Lower leg skin (tissue), 3 donors: ENCODE measurements around the gene NTM.

Experiments used
- POLR2A ChIP-seq, 2 donors: fragments of 450-650 bp; IDR thresholded peaks; one replicate each; pipeline ENCODE4 v1.6.1; 2016 to 2017; ENCODE audit warnings: antibody characterized with exemption in 2 of 2, mild to moderate bottlenecking in 1 of 2, moderate library complexity in 1 of 2
- TF ChIP-seq, protein P1 (sequence below), 3 donors: fragments of 450-650 bp; IDR thresholded peaks; one replicate each; pipeline ENCODE4 v1.5.1; 2016; ENCODE audit warnings: antibody characterized with exemption in 3 of 3, mild to moderate bottlenecking in 3 of 3, moderate library complexity in 2 of 3

DNA sequence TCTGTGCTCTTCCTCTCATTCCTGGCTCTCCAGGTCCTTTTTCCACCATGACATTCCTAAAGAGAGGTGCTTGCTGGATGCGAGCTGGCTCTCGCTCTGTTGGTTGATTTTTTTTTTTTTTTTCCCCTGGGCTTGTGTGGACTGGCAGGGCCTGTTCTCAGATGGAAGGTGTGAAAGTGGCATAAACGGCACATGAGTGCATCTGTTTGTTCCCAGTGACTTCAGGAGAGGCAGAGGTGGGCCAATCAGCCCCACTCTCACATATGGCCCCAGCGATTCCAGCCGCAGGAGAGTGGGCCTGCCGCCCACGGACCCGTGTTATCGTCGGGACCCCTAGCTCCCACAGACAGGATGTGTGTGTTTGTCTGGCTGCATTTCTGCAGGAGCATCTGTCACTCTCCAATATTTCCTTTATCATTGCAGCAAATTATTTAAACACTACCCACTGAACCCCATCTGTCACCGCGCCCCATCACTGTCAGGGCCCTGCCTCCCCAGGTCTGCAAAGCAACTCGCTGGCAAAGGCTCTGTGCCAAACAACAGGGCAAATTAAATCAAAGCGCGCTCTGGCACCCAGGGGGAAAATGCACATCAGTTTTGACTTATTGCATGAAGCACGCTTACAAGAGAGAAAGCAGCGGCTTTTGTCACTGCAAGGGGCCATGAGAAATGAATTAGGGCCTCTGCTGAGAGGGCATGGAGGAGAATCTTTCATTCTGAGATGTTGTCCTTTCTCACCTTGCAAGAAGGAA is 886.3 kb downstream of the NTM start:
- TF ChIP-seq, protein P1, sequence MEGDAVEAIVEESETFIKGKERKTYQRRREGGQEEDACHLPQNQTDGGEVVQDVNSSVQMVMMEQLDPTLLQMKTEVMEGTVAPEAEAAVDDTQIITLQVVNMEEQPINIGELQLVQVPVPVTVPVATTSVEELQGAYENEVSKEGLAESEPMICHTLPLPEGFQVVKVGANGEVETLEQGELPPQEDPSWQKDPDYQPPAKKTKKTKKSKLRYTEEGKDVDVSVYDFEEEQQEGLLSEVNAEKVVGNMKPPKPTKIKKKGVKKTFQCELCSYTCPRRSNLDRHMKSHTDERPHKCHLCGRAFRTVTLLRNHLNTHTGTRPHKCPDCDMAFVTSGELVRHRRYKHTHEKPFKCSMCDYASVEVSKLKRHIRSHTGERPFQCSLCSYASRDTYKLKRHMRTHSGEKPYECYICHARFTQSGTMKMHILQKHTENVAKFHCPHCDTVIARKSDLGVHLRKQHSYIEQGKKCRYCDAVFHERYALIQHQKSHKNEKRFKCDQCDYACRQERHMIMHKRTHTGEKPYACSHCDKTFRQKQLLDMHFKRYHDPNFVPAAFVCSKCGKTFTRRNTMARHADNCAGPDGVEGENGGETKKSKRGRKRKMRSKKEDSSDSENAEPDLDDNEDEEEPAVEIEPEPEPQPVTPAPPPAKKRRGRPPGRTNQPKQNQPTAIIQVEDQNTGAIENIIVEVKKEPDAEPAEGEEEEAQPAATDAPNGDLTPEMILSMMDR (IDR thresholded peaks at IDR 0.05), result no peak
- no peak for TF ChIP-seq POLR2A (IDR thresholded peaks at IDR 0.05)
